Stimulated activated naive CD8-positive, alpha-beta T cell treated with anti-CD3 and anti-CD28 coated beads, Interleukin-15, Interleukin-2, amounts not matched to agents 100 U/mL and 50 U/mL, for 24 hours (primary cell): ENCODE results near the gene STX12.
"Not testable (repeated sequence)": the region's sequence is repeated elsewhere in the genome, so short reads cannot be mapped to it uniquely, and the experiment has no call there.

Experiments used
- ATAC-seq: fragments of 150-1000 bp; cut with Tn5 transposase; one replicate; pipeline ENCODE4 v1.10.0; 2021
- DNase-seq: peaks from one replicate; pipeline ENCODE4 v3.0.0; 2021

The STX12 gene

DNA sequence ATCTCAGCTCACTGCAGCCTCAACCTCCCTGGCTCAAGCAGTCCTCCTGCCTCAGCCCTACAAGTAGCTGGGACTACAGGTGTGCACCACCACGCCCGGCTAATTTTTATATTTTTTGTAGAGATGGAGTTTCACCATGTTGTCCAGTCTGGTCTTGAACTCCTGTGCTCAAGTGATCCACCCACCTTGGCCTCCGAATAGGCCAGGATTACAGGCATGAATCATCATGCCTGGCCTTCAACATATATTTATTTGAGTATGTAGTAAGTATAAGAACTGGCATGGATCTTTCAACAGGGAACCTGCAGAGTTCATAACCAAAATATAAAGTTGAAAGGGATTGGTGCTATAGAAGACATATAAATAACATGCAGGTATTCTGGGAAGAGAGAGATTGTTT is 2.3 kb downstream of the STX12 start:
- not testable (repeated sequence) for DNase-seq, ATAC-seq

DNA sequence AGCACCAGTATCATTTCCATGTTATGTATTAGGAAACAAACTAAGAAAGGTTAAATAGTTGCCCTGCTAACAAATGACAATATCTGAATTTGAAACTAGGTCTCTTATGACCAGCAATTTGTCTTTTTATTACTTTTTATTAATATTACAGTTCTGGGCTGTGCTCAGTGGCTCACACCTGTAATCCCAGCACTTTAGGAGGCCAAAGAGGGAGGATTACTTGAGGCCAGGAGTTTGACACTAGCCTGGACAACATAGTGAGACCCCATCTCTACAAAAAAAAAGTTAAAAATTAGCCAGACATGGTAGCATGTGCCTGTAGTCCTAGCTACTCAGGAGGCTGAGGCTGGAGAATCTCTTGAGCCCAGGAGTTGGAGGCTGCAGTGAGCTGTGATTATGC is 3.3 kb downstream of the STX12 start:
- not testable (repeated sequence) for ATAC-seq, DNase-seq

DNA sequence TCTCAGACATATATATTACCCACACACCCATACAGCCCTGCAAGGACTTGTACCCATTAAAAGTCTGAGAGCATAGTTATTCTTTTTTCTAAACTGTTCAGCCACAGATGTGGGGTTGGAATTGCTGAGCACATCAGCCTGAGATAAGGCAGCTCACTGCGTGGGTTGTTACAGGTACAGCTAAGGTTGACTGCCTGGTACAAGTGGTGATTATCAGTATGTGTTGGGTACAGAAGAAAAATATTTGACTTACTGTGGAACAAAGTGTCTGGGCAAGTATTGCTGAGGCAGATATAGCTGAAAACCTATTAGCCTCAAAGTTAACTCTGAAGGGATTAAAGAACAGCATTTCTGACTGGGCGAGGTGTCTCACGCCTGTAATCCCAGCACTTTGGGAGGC is 5.0 kb downstream of the STX12 start:
- DNase-seq (no peak), ATAC-seq (no peak)

DNA sequence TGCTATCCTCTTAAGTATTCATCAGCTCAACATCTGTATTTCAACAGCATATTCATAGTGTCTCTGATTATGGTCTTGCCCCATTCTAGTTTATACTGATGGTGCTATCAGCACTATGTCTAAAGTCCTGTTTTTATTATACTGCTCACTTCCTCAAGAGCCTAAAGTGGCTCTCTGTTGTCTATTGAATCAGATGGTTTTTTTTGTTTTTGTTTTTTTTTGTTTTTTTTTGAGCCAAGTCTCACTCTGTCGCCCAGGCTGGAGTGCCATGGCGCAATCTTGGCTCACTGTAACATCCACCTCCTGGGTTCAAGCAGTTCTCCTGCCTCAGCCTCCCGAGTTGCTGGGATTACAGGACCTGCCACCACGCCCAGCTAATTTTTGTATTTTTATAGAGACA is 6.1 kb downstream of the STX12 start:
- ATAC-seq: no peak
- no peak for DNase-seq

DNA sequence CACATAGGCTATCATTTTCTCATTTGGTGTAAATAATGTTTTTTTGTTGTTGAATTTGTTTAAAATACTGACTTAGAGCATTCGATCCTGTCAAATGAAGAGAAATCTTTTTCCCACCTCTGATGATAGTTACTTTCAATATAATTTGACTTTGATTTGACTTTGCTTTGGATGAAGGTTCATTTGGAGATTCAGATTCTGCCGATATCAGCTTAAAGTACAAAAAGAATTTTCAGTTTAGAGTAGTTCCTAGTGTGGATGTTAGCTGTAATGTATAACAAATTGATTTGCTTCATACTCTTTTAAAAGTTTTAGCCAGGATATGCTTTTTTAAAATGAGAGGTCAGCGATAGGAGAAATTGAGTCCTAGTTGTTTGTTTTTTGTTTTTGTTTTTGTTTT is 9.9 kb downstream of the STX12 start:
- ATAC-seq: no peak
- no peak for DNase-seq

DNA sequence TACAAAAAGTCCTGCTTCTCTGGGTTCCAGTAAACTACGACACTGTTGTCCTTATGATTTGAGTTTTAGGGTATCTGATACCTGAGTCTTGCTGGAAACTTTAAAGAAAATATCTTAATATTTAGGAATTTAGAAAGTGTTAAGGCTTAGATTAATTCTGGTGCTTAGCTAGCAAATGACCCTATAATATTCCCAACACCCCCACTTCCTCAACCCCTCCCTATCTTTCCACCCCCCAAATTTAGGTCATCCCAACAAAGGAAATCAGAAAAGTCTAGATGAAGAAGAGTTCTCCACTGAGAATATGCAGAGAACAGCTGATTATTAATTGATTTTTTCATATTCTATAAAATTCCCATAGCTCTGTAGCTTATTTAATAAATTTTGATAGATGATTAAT is 11.7 kb downstream of the STX12 start:
- ATAC-seq: no peak
- no peak for DNase-seq

DNA sequence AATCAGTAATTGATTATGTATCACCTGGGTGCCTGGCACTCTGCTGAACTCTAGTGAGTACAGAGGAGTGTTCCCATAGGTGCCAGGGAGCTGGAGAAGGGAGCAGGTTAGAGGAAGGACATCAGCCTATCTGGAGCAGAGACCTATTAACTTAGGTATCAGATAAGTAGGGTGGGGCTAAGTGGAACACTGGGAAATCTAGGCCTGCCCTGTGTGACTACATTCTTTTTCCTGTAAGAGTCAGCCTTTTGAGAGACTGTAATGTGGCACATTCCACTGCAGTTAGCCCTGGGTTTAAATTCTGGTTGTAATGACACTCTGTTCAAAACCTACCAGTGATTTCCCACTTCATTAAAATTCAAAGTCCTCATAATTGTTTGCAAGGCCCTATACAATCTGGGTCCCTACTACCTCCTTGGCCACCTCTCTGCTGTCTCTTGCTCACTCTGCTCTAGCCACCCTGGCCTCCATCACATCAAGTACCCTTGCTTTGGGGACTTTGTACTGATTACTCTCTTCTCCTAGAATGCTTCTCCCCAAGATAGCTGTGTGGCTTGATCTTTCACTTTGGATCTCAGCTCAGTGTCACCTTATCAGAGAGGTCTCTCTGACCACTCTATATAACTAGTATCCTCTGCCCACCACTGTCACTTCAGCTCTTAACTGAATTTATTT is 12.9 kb downstream of the STX12 start:
- DNase-seq: no peak
- no peak for ATAC-seq

DNA sequence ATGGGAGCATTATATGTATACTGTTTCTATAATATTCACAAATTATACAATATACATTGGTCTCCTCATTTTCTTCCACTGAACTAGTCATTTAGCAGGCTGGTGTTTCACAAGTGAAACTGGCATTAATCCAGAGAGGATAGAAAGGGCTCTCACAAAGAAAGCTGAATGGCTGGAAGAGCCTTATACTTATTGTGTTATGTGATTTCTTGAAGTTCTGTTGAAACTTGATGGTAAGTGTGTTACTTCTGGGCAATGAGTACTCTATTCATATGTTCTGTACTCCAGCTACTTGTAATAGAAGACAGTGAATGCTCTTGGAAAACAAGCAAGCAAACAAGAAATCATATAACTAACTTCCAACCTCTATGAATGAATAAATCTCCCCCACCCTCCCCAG is 14.9 kb downstream of the STX12 start:
- ATAC-seq: no peak
- DNase-seq: no peak

DNA sequence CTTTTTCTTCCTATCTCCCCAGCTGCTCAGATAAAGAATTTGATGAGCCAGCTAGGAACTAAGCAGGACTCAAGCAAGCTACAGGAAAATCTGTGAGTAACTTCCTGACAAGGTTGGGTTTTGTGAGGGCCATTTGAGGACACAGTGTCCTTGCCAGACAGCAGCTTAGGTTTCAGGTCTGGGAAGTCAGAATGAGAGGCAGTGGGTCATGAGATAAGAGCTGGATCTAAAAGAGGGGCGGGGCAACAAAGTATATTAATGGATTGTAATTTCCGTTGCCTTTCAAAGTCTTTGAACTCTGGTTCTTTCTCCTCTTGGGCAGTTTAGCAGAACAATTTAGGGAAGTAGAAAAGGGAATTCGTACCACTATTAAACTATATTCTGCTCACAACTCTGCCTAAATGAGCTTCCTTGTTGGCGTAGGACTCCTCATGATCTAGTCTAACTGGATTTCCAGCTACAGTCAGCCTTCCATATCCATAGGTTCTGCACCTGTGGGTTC is 16.6 kb downstream of the STX12 start:
- DNase-seq (no peak), ATAC-seq (no peak)

DNA sequence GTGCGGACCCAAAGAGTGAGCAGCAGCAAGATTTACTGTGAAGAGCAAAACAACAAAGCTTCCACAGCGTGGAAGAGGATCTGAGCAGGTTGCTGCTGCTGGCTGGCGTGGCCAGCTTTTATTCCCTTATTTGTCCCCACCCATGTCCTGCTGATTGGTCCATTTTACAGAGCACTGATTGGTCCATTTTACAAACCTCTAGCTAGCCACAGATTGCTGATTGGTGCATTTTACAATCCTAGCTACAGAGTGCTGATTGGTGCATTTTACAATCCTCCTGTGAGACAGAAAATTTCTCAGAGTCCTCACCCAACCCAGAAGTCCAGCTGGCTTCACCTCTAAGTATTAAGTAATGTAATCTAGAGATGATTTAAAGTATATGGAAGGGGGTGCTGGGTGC is 17.3 kb downstream of the STX12 start:
- not testable (repeated sequence) for DNase-seq, ATAC-seq

DNA sequence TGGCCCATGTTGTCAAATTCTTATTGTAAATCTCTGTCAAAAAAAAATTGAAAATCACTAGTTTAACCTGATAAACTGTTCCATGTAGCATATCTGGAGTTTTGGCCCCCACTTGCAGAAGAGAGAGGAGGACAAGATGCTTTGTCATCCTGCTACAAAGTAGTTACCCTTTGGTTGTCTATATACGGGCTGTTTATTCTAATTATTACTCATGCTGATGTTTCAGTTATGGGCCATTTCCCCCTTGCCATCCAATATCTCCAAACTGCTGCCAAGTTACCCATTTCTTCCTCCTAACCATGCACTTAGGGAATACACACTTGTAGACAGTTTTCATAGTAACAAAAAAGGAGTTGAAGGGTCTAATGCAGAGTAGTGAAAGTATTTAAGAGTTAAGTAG is 22.6 kb downstream of the STX12 start:
- no peak for DNase-seq
- ATAC-seq: no peak

DNA sequence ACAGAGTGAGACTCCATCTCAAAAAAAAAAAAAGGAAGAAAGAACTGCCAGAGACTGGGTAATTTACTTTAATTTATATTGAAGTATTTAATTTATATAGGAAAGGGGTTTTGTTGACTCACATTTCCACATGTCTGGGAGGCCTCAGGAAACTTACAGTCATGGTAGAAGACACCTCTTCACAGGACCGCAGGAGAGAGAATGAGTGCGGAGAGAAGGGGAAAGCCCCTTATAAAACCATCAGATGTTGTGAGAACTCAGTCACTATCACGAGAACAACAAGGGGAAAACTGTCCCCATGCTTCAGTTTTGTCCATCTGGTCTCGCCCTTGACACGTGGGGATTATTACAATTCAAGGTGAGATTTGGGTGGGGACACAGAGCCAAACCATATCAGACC is 31.8 kb downstream of the STX12 start:
- ATAC-seq (peak; percentile 71), DNase-seq (peak; percentile 10)

DNA sequence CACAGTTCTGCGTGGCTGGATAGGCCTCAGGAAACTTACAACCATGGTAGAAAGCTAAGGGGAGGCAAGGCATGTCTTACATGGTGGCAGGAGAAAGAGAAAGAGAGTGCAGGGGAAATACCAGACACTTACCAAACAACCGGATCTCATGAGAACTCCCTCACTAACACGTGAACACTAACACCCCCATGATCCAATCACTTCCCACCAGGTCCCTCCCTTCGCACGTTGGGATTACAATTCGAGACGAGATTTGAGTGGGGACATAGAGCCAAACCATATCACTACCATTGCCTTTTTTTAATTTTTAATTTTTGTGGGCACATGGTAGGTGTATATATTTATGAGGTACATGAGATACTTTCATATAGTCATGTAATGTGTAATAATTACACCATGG is 33.7 kb downstream of the STX12 start:
- no peak for ATAC-seq
- no peak for DNase-seq

DNA sequence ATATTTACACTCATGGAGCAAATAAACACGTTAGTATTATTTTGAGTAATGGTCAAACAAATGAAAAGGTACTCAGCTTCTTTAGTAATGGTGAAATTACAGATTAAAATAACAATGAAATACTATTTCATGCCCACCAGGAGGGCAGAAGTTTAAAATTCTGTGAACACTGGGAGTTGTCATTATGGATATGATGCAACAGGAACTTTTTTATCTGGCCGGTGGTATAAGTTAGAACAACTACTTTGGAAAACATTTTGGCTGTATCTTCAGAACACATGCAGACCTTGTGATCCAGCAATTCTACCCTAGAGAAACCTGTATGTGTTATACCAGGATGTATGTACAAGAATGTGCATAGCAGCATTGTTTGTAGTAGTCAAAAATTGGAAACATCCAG is 34.4 kb downstream of the STX12 start:
- no peak for ATAC-seq
- DNase-seq: no peak

DNA sequence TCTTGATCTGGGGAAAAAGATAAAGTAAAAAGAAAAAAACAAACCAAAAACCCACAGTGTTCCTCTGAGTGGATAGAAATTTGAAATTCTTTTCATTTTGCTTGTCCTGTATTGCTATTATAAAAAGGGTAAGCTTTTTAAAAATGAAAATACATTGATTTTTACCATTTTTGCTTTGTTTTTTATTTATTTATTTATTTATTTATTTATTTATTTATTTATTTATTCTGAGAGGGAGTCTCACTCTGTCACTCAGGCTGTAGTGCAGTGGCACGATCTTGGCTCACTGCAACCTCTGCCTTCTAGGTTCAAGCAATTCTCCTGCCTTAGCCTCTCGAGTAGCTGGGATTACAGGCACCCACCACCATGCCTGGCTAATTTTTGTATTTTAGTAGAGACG is 35.1 kb downstream of the STX12 start:
- ATAC-seq, DNase-seq: not testable (repeated sequence)

DNA sequence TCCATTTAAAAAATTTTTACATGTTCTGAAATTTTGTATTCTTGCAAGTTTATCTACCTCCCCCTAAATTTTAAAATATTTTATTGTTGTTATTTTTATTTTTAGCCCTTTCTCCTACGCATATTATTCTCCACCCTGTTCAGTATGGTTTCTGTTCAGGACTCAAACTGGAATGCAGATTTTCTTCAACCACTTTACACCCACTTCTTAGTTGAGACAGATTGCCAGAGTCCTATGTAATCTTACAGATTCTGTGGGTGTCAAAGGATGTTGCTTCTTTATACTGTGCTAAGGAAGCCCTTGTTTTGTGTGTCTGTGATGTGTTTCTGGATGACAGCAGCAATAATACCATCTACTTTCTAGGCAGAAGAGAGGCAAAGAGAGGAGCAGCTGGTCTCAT is 36.9 kb downstream of the STX12 start:
- DNase-seq (no peak), ATAC-seq (no peak)

DNA sequence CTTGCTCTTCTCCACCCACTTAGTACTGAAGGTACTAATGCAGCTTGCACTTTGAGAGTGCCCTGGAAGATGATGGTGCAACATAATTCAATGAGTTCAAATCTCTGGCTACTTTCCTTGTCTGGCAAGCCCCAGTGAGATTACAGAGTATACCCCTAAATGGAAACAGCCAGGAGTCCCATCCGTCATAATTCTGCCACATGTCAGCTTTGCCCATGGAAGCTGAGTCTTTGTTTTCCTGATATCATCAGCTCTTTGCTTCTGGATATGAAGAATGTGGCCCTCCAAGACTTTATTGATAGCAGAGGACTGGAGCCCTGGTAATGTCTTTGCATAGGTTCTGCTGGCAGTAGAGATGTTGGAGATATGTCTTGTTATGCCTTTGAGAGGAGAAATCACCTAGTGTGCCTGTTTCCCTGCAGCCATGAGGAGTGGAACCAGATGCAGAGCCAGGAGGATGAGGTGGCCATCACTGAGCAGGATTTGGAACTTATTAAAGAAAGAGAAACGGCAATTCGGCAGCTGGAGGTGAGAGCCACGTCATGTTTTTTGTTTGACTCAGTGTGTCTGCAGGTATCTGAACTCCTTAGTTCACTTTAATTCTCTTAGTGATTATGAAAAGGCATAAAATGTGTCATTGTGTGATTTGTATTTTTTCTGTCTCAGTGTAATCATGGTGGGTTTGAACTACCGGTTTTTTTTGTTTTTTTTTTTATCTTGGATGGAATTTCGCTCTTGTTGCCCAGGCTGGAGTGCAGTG is 38.9 kb downstream of the STX12 start:
- DNase-seq (no peak), ATAC-seq (no peak)

DNA sequence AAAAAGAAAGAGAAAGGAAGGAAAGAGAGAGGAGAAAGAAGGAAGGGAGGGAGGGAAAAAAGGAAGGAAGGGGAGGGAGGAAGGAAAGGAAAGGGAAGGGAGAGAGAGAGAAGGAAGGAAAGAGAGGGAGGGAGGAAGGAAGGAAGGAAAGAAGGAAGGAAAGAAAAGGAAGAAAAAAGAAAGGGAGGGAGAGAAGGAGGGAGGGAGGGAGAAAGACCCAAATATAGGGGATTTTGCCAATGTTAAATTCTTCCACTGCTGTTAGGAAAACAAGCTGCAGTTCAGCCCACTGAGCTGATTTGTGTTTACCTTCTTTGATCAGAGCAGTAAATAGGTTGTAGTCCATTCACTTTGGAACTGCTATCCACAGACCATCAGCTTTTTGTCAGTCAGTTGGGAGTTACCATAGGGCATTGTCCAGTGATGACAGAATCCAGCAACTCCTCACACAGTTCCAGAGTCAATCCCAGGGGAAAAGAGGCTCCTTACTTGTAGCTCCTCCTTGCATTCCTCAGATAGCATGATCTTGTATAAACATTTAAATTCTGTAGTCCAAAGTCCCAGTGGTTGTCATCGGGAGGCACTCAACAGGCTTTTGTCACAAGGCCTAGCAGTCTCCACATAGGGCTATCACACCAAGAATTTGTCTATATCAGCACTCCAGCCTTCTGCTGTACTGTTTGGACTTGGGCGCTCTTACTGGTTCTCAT is 44.1 kb downstream of the STX12 start:
- DNase-seq (no peak), ATAC-seq (no peak)

DNA sequence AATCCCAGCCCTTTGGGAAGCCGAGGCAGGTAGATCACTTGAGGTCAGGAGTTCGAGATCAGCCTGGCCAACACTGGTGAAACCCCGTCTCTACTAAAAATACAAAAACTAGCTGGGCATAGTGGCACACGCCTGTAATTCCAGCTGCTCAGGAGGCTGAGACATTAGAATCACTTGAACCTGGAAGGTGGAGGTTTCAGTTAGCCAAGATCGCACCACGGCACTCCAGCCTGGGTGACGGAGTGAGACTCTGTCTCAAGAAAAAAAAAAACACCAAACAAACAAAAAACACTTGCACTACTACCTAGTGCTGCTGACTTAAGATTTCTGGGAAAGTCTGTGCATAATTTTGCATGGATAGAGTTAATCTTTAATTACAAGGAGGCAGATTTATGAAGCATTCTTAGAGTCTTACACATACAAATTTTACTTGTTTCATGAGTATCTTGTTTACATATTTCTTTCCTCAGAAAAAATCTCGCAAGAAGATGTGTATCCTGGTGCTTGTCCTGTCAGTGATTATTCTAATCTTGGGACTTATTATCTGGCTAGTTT is 48.8 kb downstream of the STX12 start:
- no peak for ATAC-seq
- DNase-seq: no peak

DNA sequence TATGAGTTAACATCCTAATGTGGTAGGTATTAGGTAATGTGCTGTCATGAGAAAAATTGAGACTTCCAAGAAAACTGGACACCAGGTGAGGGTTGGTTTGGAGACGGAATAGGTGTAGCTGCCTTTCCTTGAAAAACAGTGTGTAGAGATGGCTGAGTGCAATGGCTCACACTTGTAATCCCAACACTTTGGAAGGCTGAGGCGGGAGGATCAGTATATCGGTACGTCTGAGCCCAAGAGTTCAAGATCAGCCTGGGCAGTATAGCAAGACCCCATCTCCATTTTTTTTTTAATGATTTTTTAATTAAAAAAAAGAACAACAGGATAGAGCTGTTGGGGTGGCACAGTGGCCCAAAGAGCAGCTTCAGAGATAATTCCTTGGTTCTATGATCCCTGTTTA is 50.8 kb downstream of the STX12 start:
- ATAC-seq (no peak), DNase-seq (no peak)

DNA sequence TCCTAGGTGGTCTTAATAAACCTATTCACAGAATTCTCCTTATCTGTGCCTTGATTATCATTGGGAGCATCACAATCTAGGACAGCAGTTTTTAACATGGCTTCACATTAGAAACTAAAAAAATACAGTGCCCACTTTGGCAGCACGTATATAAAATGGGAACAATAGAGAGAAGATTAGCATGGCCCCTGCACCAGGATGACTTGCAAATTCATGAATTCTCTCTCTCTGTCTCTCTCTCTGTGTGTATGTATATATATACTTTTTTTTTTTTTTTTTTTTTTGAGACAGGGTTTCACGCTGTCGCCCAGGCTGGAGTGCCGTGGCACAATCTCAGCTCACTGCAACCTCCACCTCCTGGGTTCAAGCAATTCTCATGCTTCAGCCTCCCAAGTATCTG is 51.4 kb downstream of the STX12 start:
- DNase-seq: no peak
- no peak for ATAC-seq

DNA sequence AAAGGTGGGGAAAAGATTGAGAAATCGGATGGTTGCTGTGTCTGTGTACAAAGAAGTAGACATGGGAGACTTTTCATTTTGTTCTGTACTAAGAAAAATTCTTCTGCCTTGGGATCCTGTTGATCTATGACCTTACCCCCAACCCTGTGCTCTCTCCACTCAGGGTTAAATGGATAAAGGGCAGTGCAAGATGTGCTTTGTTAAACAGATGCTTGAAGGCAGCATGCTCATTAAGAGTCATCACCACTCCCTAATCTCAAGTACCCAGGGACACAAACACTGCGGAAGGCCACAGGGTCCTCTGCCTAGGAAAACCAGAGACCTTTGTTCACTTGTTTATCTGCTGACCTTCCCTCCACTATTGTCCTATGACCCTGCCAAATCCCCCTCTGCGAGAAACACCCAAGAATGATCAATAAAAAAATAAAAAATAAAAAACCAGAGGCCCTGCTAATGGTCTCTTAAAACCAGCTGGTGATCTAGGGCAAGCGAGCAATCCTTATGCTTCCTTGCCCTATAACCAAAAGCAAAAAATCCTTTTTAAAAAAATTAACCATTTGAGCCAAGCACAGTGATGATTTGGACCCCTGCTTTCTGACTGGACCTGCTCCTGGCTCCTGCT is 56.4 kb downstream of the STX12 start:
- not testable (repeated sequence) for ATAC-seq, DNase-seq
